ENCODE results near the gene PKNOX2. TPM values are rescaled to one million over a fixed set of nuclear protein-coding genes. Genes with fewer than 3 reads are reported as not detected.

The PKNOX2 gene
- total and polyA plus RNA-seq, 2 of the 8 experiments (the other 6 are each of a cell fraction or from before 2014, with no cell fraction given), result 2.0 TPM

DNA sequence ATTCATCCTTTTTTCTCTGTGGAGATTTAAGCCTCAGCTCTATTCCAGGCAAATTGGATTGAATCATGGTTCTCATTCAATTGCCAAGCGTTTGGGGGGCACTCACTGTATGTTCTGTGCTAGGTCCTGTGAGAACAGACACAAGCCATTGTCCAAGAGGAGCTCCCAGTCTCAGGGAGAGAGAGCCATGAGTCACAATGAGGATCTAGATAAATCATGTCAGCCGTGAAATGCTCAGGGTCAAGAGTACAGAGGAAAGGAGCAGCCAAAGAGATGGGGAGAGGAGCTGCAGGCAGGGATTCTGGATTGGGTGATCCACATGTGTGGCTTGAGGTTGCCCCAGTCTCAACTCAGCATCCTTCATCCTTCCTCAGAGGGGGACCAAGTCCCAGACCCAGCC lies 237.9 kb downstream of the PKNOX2 start:
- H2BK20ac ChIP-seq (ENCODE audit: low read length), result peak overlapping the region; percentile 88; the same call in 1 of the 2 replicates
- H3K23me2 ChIP-seq (ENCODE audit: low read depth, low read length), result no peaks in the 10 kb centered on the region
- H2AK5ac ChIP-seq (ENCODE audit: low read depth, low read length), result peak overlapping the region; percentile 54
- H4K91ac ChIP-seq (replicated peaks; ENCODE audit: insufficient read length, low read length), result peak overlapping the region; percentile 59
- H3K79me1 ChIP-seq (ENCODE audit: low read depth, low read length), result no peaks in the 10 kb centered on the region
- no peak overlapping the region for H2AFZ ChIP-seq (ENCODE audit: low read length)
- no peaks in the 10 kb centered on the region for H3K36me3 ChIP-seq (ENCODE audit: control insufficient read depth in 2 of 4, insufficient read depth in 4 of 4, low read length in 3 of 4)
- 92% methylated on average over 2 of the region's 2 CpGs; no CpG with 5 or more reads in 1 of the 2 experiments for WGBS, 2 experiments (ENCODE audit: extremely low coverage in 1 of 2, insufficient coverage in 1 of 2, insufficient read length in 1 of 2, insufficient replicate concordance in 2 of 2, low coverage in 1 of 2, low lambda C conversion rate in 2 of 2, missing lambda C conversion rate in 1 of 2)
- H3K4me3 ChIP-seq (ENCODE audit: extremely low read depth in 1 of 4, insufficient read depth in 2 of 4, low read depth in 3 of 4, low read length in 4 of 4), result no peak overlapping the region
- no peak for DNase-seq (ENCODE audit: low read depth in 1 of 2, low spot score in 2 of 2)
- H3K79me2 ChIP-seq (ENCODE audit: control insufficient read depth in 1 of 2, insufficient read depth in 2 of 2, low read length in 2 of 2), result no peaks in the 10 kb centered on the region
- 0 out of 2 replicates have a peak overlapping the region, but pooled peaks have one; percentile 73 for H2BK15ac ChIP-seq (ENCODE audit: low read length)
- no peak overlapping the region for H3K9ac ChIP-seq (replicated peaks in 1 of 4; ENCODE audit: extremely low read depth in 1 of 4, low read depth in 3 of 4, low read length in 3 of 4)
- peaks cover 0 to 4% (median under 1%) of the 10 kb centered on the region in 4 experiments; a peak in 3 of 7 replicates for H3K27me3 ChIP-seq (replicated peaks in 1 of 4; ENCODE audit: control insufficient read depth in 3 of 4, extremely low read depth in 1 of 4, insufficient read depth in 3 of 4, low read length in 3 of 4)
- peak overlapping the region; percentile 16 for H3K4ac ChIP-seq (replicated peaks; ENCODE audit: insufficient read length, low read depth, low read length)
- H3K14ac ChIP-seq (ENCODE audit: insufficient read length), result no peak overlapping the region
- CTCF ChIA-PET (ENCODE audit: partially characterized antibody), result interaction anchor here (0.9 to 8.2 kb wide), 10 partner anchors 12 to 327 kb away, joined by 3 to 223 read pairs (median 12); no protein-coding TSS in a partner anchor
- 0 out of 2 replicates have a peak overlapping the region, but pooled peaks have one; percentile 42 for H3K18ac ChIP-seq (ENCODE audit: extremely low read depth, low read length)
- H4K20me1 ChIP-seq (replicated peaks in 1 of 2; ENCODE audit: control insufficient read depth in 1 of 2, insufficient read depth in 2 of 2, low read length in 2 of 2), result no peaks in the 10 kb centered on the region
- no peak overlapping the region for H3K56ac ChIP-seq (replicated peaks; ENCODE audit: insufficient read length, low read depth, low read length)
- H2BK120ac ChIP-seq (replicated peaks; ENCODE audit: low read depth, low read length), result no peak overlapping the region
- H3K23ac ChIP-seq (ENCODE audit: insufficient read length), result no peak overlapping the region
- H4K8ac ChIP-seq (ENCODE audit: extremely low read depth, insufficient read depth, low read length), result no peak overlapping the region
- POLR2A ChIA-PET (ENCODE audit: partially characterized antibody), result interaction anchor here (0.9 kb wide), 1 partner anchor 290 kb away, joined by 3 read pairs; the partner anchor contains the start of gene TMEM218
- 0 out of 4 replicates have a peak overlapping the region, but pooled peaks of 1 of the 2 experiments have one; percentile 20 for H3K4me2 ChIP-seq (ENCODE audit: insufficient read depth in 1 of 2, low read depth in 2 of 2, low read length in 2 of 2)
- no peaks in the 10 kb centered on the region for H3K9me3 ChIP-seq (ENCODE audit: insufficient read depth in 2 of 2, low read depth in 1 of 2, low read length in 1 of 2)
- peaks cover 12 to 29% (median 17%) of the 10 kb centered on the region in 4 experiments for H3K4me1 ChIP-seq (replicated peaks in 1 of 4; ENCODE audit: control insufficient read depth in 3 of 4, insufficient read depth in 4 of 4, low read length in 3 of 4)
- H3K27ac ChIP-seq (ENCODE audit: low read depth, low read length), result no peak overlapping the region
- H4K5ac ChIP-seq (ENCODE audit: insufficient read length, low read depth, low read length), result no peak overlapping the region
- peak overlapping the region; percentile 78 for H2BK12ac ChIP-seq (ENCODE audit: low read depth, low read length)
- H2BK5ac ChIP-seq (ENCODE audit: low read depth, low read length), result no peak overlapping the region
- no peak for FAIRE-seq
- TF ChIP-seq CBX8 (IDR thresholded peaks at IDR 0.05; ENCODE audit: borderline replicate concordance, low read depth, low read length) (no peak), MAFK (IDR thresholded peaks at IDR 0.05; ENCODE audit: low read depth, low read length) (no peak), CTBP2 (IDR thresholded peaks at IDR 0.05; ENCODE audit: borderline replicate concordance, insufficient read depth, insufficient read length, low read length) (no peak), SAP30 (IDR thresholded peaks at IDR 0.05; ENCODE audit: insufficient read depth, insufficient replicate concordance, low read length) (no peak), POLR2A (IDR thresholded peaks at IDR 0.05; ENCODE audit: control extremely low read depth in 1 of 2, low read depth in 2 of 2, low read length in 2 of 2) (no peak), SP1 (IDR thresholded peaks at IDR 0.05; ENCODE audit: low read depth, low read length) (no peak), EP300 (IDR thresholded peaks at IDR 0.05; ENCODE audit: borderline replicate concordance in 1 of 2, low read depth in 2 of 2, low read length in 2 of 2) (no peak), RXRA (IDR thresholded peaks at IDR 0.05; ENCODE audit: insufficient read depth, low read depth, low read length) (no peak), POU5F1 (IDR thresholded peaks at IDR 0.05; ENCODE audit: low read depth, low read length) (no peak), BRCA1 (IDR thresholded peaks at IDR 0.05; ENCODE audit: low read depth, low read length) (no peak)

Data from H1 (cell line).